NCI-H146 treated with DMSO at 0.1 percent for 48 hours (cell line): ENCODE data around the gene CIZ1.

Experiments used
- DNase-seq: peaks from one replicate; lab custom pipeline; 2025; ENCODE audit not compliant: unreplicated experiment; lab: John Stamatoyannopoulos, UW

Gene CIZ1

DNA sequence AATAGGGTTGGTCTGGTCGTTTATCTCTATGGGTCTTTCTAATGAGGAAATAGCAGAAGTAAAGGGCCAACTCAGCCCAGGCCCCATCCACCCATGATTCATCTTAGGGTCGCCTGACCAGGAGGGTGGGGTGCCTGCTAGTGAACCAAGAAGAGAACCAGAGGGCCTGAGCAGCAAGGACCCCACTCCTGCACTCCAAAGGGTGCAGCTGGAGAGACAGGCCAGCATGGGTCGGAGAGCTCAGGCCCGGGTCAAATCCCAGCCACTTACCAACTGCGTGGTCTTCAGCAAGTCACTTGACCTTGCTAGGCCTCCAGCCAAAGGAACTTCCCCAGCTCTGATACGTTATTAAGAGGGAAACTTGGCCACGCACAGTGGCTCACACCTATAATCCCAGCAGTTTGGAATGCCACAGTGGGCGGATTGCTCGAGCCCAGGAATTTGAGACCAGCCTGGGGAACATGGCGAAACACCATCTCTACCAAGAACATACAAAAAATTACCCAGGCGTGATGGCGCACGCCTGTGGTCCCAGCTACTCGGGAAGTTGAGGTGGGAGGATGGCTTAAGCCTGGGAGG lies 27.0 kb downstream of the CIZ1 start:
- no peak for DNase-seq

DNA sequence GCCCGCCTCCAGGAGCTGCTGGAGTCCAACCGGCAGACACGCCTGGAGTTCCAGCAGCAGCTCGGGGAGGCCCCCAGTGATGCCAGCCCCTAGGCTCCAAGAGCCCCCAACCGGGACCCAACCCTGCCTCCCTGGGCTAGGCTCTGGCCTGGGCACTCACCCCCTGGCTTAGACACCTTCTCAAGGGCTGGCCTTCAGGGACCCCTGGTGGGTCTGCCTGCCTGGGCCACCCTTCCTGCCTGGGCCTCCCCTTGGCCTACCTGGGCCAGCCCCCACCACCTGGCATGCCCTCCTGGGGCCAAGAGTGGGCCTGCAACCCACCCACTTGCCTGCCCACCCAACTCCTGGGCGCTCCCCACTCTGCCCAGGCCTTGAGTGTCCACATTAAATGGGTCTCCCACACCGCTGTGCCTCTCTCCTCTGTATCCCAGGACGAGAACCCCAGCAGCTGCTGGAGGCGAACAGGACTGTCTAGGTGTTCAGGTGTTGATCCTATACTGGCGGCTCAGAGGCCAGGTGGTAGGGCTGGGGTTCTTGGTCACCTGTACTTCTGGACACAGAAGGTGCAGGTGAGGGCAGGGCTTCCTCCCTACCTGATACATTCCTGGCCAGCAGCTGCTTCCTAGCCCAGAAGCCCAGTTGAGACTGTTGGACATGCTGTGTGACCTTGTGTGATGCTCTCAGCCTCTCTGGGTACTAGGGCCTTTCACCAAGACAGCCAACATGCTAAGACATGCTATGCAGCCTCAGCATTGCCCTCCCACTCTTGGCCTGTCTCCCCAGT lies 27.7 kb downstream of the CIZ1 start:
- no peak for DNase-seq

DNA sequence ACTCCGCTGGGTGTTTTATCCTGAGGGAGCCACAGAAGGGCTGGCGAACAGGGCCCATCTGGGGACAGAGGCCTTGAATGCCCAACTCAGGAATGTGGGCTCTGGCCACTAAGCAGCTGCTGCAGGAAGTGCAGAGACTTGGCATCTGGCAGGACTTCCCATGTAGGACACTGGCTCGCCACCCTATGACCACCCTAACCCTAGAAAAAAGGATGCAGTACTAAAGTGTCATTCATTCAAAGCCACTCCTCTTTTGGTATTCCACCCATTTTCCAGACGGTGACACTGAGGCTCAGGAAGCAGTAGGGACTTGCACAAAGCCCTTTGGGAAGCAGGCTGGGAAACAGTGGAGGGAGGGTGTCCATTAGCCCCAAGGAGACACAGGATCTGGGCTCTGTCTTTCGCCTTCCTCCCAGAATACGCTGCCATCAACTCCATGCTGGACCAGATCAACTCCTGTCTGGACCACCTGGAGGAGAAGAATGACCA lies 28.3 kb downstream of the CIZ1 start:
- no peak for DNase-seq

DNA sequence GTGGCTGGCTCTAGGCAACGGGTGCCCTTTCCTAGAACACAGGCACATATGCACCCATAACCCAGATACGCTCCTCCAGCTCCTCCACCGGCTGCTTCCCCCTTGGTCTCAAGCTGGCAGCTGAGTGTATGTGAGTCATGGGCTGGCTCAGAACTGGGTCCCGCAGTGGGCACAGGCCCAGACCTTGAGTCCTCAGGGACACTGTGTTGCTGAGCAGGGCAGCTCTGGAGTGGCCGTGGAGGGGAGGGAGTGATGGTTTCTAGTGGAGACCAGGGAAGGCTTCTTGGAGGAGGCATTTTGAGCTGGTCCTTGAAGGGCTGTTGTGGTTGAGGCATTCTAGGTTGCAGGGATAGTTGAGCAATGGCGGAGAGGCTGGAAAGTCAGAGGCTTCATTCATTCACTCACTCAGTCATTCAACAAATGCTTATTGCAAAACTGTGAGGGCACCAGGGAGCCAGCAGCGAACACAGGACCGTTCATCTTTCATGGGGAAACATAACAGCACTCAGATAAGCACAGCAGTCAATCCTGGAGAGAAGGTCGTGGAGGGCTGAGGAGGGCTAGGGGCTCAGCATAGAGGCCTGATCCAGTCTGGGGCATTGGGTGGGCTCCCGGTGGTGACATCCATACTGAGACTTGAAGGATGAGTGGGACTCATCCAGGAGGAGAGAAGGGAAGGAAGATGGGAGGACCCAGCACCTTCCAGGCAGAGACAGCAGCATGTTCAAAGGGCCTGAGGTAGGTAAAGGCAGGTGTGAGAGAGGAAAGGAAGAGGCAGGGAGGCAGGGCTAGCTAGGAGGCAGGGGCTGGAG lies 29.0 kb downstream of the CIZ1 start:
- no peak for DNase-seq

DNA sequence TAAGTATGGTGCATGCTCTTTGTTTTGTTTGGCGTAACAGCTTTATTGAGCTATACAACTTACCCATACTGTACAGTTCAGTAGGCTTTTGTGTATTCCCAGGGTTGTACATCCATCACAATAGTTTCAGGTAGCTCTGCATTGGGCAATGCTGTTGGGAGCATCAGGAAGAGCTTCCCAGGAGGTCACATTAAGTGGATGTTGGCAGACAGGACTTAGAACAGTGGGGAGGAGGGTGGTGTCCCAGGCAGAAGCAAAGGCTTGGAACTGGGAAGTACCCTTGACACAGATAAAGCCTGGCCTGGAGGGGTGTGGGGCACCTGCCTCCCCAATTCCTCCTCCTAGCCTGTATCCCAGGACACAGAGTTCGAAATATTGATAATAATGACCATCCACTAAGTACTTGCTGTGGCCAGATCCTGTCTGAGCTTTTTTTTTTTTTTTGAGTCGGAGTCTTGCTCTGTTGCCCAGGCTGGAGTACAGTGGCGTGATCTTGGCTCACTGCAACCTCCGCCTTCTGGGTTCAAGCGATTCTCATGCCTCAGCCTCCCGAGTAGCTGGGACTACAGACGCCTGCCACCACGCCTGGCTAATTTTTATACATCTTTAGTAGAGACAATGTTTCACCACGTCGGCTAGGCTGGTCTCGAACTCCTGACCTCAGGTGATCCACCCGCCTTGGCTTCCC lies 30.0 kb downstream of the CIZ1 start:
- DNase-seq, result no peak

DNA sequence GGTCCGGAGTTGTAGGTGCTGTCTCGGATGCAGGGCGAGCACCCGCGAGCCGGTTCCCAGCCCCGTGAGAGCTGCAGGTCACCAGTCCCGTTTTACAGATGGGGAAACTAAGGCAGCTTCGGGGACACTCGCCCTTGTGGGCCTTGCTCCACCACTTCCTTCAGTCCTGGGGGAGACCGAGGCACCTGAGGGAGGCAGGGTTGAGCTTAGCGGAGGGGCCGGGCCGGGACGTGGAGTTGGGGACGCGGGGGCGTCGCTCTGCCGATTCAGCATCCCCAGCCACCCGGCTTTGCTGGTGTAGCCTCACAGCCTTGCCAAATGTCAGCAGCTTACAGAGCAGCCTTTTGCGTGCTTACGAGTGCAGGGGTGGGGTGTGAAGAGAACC lies 30.8 kb downstream of the CIZ1 start:
- DNase-seq, result no peak

DNA sequence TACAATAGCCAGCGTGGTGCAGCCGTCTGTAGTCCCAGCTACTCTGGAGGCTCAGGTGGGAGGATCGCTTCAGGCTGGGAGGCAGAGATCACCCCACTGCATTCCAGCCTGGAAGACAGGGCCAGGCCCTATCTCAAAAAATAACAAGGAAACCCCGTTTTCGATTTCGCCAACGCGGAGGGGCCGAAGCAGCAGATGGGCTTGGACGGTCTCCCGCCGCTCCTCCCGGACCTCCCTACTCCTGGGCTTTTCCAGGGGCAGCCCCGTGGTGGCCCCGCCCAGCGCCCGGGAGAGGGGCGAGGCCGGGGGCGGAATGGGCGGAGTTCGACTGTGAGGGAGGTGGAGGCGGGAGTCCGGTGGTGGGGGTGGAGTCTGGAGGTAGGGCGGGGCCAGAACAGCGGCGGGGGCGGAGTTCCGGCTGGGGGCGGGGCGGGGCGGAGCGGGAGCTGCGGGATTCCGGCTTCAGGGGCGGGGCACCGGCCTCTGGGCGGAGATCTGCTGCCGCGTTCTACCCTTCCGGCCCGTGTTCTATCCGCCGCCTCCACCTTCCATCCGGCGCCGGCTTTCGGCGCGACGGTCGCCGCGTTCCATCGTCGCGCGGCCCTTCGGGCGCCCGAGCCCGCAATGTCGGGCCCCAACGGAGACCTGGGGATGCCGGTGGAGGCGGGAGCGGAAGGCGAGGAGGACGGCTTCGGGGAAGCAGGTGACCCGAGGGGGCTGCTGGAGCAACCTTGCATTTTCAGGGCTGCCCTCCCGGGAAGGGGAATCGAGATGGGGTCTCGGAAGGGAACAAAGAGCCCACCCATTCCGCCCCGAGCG lies 31.4 kb downstream of the CIZ1 start, which contains the start of gene BBLN:
TSS of gene BBLN (plus strand) at position 482 of the 819 bp plus-strand sequence. CDS start at position 625, 143 bp downstream.
- DNase-seq, result peak; percentile 60

DNA sequence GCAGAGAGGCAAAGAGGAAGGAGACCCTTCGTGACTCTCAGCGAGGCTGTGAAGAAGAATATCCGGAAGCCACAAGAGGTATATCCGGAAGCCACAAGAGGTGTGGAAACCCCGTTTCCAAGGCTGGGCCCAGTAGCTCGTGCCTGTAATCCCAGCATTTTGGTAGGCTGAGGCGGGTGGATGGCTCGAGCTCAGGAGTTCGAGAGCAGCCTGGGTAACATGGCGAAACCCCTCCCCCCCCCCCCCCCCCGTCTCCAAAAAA lies 31.9 kb downstream of the CIZ1 start:
- DNase-seq, result no peak

DNA sequence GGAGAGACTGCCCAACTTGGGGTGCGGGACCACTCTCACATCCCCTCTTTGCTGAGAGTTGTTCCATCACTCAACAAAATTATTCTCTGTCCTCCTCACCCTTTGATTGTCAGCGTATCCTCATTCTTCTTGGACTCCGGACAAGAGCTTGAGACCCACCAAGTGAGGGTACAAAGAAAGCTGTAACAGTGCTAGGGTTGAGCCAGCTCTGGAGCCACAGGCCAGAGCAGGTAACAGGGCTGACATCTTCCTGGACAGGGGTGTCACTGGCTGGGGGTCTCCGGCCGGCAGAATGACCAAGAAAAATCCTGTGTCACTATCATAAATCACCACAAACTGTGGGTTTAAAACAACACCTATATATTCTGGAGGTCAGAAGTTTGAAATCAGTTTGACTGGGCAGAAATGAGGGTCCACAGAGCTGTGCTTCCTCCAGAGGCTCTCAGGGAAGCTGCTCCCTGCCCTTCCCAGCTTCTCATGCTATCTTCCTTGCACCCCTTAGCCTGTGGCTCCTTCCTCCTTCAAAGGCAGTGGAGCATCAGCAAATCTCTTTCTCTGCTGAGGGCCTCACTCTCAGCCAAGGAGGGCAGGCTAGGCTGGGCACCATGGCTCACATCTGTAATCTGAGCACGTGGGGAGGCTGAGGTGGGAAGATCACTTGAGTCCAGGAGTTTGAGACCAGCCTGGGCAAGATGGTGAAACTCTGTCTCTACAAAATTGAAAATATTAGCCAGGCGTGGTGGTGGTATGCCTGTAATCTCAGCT lies 35.5 kb downstream of the CIZ1 start:
- DNase-seq, result no peak

DNA sequence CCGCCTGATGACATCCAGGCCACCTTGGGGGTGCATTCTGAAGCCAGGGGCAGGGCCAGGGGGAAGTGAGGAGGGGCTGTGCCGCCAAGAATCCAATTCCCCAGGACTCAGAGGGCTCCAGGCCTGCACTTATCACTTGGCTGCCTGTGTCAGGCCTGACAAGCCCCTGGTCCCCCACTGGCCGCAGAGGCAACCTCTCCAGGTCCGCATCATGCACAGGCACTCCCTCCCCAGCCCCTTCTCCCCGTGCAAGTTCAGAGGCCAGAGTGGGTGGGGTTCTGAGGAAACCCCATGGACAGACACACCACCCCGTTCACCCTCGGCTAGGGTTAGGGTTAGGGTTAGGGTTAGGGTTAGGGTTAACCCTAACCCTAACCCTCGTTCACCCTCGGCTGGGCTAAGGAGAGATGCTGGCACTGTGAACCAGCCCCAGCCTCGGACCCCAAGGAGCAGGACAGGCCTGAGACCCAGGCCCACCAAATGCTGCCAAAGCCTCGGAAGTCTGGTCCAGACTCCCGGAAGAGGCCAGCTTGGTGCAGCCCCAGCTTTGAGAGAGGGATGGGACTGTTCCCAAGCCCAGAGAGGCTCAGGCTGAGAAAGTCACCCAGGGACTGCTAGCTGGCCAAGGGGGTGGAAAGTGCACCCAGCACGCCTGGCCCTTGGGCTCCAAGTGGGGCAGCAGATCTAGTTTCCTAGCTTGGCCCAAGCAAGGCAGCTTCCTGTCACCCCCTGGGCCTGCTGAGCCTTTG lies 37.3 kb downstream of the CIZ1 start:
- no peak for DNase-seq

DNA sequence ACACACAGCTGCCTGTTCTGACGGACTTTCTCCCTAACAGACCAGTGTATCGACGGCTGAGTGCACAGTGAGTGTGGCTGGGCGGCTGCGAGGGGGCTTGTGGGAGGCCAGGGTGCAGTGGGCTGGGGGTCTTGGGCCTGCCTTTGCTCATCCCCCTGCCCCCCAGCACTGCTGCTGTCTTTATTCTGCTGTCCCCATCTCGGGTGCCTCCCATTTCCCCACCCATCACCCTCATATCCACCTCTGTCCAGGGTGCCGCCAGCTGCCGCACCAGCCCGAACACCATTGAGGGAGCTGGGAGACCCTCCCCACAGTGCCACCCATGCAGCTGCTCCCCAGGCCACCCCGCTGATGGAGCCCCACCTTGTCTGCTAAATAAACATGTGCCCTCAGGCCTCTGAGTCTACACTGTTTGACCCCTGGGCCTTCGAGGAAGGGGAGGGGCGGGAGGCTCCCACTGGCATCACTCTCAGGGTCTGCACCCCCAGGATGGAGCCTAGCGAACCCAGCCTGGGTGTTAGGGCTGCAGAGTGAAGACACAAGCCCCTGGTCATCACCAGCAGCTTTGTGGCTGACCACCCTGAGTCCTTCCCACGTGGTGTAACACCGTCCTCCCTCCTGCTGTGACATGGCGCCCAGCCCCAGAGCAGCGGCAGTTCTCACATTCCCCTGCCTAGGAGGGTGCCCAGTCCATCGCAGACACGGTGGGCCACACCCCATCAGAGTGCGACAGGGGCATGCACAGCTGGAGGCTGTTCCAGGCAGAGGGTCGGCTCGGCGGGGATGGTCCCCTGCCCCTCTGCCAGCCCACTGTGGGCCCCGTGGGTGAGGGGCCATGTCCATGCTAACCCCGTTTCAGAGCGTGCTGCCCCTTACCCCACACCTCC lies 38.1 kb downstream of the CIZ1 start:
- no peak for DNase-seq

DNA sequence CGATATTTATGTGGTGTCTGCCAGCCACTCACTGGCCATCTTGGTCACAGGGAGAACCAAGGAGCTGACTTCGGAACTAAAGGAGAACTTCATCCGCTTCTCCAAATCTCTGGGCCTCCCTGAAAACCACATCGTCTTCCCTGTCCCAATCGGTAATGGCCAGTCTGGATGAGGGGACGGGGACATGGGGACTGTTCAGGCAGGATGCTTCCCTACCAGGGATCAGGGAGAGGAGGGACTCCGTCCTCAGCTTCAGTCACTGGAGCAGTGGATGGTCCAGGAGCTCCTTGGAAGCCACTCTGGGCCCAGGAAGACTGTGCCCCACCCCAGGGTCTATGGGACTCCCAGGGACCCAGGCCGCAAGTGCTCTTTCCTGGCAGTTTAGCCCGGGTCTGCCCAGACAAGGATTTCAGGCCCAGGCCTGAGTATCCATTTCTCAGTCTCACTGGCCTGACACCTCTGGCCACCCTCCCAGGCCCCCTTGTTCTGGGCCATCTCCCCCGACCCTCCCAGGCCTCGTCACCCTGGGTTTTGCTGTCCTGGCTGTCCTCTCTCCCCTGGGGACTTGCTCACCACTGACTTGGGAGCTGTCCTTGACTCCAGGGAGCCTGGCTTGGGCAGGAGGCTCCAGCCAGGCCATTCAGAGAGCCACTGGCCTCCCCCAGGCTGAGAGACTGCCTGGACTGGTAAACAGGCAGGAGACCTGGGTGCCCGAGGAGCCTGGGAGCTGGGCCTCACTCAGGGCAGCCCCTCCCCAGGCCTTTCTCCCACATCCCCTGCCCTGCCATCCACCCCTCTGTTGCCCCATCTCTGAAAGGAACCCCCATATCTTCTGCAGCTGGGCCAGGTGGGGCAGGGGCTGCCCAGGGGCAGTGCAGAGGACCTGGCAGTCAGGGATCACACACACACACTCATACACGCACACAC lies 39.0 kb downstream of the CIZ1 start:
- no peak for DNase-seq

DNA sequence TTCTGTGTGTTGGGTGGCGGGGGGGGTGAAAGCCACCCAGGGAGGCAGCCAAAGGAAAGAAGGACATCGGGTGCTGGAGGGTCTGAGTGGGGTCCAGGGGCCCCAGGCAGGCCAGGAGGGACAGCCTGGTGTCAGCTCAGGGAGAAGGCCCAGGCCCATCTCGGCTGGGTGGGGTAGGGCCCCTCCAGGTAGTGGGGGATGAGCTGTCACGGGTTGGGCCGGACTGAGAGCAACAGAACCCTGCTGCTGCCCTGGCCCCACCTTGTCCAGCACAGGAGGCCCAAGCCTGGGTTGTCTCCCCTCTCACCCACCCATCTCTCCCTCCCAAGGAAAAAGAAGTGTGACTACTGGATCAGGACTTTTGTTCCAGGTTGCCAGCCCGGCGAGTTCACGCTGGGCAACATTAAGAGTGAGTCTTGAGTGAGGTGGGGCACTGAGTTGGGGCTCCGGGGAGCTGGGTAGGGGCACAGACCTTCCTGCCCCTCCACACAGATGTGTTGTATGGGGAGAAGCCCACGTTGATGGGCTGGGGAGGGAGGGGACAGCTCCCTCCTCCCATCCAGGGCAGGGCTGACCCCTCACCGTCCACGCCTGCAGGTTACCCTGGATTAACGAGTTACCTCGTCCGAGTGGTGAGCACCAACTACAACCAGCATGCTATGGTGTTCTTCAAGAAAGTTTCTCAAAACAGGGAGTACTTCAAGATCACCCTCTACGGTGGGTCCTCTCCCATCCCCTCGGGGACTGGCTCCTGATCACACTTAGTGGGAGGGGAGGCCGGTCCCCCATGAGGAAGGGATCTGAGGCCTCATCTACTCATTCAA lies 39.9 kb downstream of the CIZ1 start:
- DNase-seq, result no peak

DNA sequence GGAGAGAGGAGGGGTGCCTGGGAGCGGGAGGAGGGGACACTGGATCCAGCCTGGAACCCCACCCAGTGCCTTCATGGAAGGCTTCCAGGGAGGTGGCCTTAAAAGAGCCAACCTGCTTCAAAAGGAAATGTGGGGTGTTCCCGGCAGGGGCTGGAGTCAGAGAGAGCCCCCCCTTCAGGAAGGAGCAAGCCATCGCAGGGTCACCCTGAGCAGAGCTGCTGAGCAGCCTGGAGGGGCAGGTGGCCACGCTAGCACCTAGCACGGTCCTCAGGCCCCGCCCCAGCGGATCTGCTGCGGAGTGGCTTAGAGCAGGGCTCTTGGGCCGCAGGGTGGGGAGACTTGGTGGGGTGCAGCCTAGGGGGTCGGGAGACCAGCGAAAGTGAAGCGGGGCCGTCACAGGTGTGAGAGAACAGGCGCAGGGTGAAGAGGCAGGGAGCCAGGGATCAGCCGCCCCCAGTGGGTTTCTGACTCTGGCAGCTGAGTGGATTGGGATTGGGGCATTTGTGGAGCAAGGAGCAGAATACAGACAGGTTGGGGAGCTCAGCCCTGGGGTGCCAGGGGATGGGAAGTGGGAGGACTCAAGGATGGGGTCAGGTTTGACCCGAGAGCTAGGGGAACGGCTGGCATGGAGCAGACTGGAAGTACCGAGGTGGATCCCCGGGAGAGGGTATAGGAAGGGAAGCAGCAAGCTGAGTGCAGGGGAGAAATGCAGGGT lies 40.6 kb downstream of the CIZ1 start:
- DNase-seq, result no peak

DNA sequence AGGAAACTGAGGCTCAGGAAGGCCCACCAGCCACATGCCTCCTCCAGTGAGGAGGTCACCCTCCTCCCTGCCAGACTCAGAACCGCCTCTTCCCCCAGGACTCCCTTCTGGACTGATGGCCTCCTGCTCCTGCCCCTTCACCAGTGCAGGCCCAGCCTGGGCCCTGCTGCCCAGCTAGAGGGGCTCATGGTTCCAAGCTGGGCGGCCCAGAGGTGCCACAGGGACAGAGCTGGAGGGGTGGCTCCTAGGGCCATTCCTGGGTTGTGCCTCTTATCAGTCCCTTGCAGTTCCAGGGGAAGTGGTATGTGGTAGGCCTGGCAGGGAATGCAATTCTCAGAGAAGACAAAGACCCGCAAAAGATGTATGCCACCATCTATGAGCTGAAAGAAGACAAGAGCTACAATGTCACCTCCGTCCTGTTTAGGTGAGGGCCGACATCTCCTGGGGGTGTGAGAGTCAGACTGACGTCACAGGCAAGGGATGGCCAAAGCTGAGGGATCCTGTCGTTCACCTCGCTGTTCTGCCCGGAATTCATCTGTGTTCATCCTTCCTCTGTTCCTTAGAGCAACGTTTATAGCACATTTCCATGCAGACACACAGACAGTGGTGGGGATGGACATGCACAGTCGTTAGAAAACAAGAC lies 41.3 kb downstream of the CIZ1 start:
- no peak for DNase-seq
